Hematopoietic multipotent progenitor cell treated with erythropoietin and hydrocortisone succinate and interleukin-3 and kit ligand, for 8 days (in vitro differentiated cells): Measurements from ENCODE around the gene NR2F2.

Source experiments
- DNase-seq: peaks from one replicate; pipeline ENCODE4 v3.0.0-alpha.2; 2015

NR2F2 gene

DNA sequence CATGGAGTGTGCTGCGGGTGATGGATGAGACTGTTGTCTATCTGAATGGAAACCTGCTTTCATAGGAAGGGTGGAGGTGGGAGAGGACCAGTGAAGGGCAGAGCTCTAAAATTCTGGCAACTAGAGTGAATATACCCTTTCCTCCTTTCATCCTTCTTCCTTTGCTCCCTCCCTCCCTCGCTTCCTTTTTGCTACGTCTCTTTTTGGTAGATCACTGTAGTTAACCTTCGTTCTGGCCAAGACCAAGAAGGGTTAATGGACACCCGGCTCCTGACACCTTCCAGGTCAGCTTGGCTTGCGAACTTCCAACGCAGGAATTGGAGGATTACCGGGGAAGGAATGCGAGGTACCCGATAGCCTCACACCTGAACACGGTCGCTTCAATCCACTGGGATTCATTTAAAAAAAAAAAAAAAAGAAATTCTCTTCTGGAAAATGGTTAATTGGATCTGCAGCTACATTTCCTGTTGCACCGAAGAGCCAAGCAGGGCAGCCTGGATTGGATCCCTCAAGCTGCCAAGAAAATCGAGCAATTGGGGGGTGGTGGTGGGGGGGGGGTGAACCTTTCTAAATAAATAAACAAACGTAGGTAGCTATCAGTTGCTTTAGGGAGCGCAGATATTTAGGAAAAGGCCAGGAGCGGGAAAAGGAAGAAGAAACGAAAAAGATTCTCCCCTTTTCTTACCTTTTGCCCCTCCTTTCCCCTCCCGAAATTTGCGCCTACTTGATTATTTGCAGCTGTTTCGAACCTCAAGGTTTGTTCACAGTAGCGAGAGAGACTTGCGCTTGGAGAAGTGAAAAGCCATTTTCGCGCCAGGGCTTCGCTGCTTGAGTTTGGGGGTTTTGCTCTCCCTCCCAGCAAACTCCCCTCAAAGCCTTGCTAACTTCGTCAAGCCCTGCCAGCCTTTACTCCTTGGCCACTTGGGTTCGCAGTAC, 9.5 kb upstream of the NR2F2 start:
- DNase-seq = no peak

DNA sequence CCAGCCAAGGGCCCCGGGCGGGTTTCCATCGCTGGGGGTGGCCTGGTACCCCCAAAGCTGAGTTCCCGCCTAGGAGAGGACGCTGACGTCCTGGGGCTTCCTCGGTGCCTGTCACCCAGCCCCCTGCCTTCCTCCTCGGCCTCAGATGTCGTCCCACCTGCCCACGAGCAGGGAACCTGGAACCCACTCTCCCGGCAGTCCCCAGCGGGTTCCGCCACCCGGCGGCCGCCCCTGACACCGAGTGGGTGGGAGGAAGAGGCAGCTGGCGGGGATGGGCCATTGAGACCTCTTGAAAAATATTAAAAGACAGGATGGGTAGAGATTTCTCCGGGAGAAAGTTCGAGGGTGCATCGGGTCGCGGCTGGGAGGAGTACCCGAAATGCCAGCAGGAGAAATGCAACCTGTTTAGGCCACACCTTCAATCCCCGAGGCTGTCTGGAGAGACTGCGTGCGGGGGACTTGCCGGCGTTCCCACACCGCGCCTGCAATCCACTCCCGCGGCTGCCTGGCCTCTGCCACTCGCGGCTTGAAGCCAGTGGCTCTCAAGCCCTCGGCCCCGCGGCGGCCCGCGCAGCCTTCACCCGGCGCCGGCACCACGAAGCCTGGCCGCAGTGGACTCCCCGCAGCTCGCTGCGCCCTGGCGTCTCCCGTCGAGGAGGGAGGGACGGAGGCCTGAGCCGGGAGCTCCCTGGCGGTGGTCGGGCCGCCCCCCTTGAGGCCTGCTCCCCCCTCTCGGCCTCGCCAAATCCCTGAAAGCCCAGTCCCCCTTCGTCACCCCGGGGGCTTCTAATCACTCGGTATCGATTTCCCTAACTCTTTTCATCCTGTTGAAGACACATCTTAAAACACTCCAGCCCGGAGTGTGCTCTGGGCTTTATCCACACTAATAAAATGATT, 8.6 kb upstream of the NR2F2 start:
- DNase-seq = no peak

DNA sequence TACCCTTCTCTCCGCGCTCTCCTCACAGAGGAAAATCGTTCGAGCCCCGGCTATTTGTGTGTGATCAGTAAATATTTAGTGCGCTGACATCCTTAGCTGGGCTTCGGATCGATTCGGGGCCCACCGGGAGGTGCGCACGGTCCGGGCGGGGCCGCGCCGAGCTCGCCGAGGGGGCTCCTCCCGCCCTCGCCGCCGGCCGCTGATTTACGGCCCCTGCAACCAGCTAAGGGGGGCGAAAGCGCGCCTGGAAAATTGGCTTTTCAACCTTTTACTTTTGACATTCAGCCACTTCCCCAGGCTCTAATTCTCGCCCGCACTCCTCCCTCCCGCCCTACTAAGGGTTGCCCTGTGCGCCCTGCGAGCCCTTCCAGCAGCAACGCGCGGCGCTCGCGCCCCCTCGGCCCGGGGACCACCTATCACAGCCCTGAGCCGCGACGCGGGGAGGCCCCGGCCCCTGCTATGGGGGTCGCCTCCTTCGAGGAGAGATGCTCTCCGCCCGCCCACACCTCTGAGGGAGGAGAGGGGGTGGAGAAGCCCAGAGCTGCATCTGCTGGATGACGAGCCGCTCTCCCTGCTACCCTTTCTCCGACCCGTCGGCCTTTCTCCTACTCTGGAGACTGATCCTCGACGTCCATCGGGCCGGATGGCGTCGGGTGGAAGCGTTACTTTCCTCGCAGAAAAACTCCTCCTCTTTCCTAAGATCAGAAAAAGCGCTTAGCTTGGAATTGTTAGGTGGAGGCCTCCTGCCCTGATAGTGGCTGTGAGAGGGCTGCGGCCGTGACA, 7.8 kb upstream of the NR2F2 start:
- no peak for DNase-seq

DNA sequence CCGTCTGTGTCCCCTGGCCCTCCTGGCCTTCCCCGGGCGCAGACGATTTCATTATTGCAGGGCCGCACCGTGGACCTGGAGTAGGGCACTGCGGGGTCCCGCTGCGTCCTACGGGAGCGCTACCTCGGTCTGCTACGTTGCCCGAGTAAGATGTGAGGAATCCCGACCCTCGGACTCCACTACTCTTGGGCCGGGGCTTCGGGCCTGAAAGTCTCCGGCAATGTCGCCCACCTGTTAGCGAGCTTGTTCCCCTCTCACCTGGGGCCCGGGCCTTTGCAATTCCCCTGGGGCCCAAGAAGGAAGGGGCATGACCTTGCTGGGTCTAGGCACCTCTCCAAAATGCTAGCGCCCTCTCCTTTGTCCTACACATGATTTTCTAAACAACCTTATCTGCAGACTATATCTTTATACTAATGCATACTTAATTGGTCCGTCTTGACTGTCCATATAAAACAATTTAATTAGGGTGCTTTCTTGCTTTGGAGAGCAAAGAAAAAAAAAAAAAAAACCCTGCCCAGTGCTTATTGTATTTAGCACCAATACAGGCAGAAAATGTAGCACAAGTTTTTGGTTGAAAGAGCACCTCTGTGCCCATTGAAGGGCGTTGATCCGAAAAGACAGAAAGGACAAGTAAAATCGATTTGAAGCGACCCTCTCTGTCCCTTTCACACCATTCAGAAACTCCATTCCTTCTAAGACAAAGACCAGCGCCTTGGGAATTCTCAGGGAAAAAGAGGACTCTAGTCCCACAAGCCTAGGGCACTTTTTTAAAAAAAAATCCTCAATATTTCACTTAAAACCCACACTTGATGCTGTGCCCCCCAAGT, 7.0 kb upstream of the NR2F2 start:
- no peak for DNase-seq

DNA sequence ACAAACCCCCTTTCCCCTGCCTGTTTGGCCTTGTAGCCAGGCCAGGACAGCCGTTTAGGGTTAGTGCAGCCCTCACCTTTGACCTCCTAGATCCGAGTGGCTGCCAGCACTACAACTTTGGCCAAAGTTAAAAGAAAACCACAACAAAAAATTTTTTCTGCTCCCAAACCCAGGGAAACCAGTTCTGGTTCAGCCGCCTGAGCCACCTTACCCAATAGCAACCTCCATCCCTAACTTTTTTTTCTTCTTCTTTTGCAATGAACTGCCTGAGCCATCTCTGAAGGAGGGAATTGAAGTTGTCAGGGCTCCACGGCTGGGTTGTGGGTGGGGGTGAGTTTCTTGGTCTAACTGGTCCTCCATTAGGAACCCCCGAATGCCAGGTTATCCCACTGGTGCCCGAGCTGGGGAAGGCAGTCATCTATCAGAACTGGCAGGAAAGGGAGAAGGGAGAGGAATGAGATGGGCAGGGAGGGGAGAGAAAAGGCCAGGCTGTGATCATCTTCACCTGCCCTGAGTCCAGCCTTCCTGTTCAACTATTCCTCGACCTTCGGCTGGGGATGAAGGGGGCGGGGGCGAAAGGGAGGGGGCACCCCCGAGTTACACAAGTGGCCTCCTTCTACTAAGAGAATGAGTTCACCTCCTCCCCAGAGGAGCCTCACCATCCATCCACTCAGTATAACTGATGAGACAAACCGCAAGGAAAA, 6.2 kb upstream of the NR2F2 start:
- DNase-seq = no peak

DNA sequence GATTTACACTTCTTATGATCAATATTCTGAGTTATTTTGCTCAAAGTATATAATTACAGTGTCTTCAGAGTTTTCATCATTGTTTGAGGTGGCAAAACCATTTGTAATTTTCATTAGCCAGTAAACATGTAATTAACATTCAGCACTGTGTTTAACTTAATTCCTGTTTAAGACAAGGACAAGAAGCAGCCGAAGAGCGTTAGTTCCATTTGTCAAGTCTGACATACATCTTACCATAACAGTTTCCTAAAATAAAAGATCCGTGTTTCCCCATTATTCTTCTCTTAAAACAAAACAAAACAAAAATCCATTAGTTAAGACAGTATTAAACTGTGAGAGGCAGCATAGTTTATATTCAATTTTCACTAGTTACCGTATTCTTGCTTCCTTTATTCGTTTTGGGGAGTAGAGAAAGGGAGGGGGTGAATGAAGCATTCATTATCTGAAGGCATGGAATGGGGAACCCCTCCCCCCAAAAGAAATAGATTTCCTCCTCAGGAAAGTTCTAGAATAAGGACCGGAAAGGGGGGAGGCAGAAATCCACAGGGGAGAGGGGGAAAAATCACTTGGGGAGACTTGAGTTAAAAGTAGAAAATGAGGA, 5.5 kb upstream of the NR2F2 start:
- no peak for DNase-seq

DNA sequence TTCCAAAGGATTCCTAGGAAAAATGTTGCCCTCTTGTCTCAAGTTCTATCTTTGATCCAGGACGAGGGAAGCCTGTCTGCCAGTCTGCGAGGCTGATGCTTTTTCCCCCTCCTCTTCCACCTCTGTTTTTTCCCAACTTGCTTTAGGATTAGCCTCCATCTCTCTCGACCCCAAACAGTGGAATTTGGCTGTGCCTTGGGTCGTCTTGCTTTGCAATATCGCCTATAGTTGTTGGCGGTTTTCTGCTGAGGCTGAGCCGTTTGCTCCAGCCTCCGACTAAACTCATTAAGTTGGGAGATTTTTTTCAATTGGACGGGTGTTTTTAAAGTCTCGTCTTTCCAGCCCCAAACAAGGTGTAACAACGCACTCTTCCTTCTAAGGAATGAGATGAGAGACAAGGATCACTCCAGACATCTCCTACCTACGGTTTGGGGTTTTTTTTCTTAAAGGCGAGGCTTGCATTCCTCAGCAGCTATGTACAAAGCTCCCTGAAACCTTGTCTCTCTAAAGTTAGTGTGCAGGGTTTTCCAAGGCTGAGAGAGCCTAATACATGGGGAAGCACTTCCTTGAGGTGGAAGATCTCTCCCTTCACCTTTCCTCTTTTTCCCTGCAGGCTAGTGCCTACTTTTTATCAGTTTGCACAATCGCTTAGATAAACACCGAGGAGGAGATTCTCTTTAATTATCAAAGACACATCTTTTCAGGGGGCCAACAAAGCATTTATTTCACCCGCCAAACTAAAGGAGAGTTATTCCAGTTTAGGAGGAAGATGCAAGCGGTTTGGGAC, 4.8 kb upstream of the NR2F2 start:
- DNase-seq = no peak

DNA sequence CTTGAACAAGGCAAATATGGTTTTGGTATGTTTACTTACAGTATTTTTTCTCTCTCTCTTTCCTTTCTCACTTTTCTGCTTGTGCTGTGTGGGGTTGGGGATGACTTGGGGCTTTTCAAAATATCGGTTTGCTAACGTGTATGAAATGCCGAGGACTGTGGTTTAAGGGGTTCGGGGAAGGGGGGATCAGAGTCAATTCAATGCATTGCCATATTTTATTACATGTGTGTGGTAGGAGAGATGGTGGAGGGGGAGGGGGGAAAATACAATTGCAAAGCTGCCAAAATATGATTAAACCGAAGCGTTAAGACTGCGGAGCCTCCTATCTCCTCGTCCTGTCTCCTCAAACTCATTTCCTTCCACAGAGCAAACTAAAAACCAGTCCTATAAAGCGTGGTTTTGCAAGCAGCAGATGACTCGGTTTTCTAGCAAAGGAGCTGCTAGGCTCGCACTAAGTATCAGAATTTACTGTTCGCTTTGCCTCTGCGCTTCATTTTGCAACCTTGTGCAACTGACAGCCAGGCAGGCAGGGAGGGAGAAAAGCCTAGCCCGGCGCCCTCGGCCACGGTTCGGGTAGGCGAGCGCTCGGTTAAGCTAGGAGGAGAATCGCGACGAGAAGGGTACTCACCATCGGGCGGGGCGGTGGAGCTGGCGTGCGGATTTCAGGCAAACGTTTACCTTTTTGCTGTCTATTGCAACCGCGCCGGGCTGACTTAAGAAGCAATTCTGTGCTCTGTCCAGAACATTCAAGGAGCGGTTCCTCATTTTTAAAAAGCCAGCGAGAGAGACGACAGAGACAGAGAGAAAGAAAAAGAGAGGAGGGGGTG, 4.0 kb upstream of the NR2F2 start:
- no peak for DNase-seq

DNA sequence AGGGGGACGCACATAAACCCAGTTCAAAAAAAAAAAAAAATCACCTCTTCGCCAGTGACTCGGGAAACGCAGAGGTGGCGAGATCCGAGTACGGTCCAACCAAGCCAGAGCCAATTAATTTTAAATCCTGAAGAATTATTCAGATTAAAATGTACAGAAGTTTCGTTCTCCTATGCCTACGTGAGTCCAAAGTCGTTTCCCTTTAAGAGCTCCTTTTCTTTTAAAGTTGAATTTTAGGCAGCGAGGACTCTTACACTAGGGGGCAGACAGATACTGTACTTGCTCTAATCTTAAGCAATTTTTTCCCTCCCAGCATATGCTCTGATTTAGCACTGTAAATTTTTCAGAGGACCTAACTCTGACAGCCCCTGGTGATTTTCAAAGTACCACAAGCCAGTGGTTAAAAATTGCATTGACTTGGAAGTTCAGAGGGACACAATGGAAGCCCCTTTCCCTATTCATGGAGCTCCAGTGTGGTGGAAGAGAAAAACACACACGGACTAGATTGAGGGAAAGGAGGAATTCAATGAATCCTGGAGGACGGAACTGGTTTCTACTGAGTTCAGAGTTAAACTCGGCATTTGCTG, 3.3 kb upstream of the NR2F2 start:
- peak; percentile 45 for DNase-seq

DNA sequence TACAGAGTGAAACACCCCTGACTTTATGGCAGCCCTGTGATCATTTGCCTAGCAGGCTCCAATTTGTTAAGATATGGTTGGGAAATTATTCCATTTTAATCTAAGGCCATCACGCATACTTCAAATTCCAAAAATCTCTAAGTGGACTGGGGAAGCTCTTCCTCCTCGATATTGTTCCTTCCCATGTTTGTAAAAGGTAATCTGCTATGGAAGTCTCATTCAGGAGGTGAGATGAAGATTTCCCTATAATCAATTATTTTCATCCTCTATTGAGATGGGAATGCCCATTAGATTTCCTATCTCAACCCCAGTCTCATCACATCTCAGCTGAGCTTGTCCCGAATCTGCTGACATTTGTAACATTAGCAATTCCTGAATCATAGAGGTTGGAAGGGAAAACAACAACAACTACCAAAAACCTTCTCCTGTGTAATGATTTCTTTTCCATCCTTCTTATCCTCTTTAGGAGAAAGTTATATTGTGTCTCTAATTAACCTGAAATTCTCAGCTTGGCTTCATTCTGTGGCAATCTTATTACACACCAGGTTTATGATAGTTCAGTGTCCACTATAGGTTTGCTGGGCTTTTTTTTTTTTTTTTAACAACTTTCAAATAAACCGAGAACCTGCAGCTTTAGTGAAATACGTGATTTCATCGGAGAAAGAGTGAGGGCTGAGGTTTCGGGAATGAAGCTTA, 2.2 kb upstream of the NR2F2 start:
- DNase-seq = no peak

DNA sequence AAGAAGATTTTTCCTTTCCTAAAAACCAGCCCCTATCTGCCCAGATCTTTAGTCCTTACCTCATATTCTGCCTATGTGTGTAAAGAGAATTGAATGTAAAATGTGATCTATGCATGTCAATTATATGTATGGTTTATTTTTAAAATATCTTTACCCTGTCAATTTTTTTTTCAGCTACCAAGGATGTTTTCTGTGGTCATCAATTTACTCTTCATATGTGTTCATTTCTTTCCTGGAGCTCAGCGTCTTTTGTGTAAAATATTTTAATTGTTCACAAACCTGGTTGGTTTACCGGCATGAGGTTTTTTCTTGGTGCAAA, 1.7 kb upstream of the NR2F2 start:
- DNase-seq = no peak

DNA sequence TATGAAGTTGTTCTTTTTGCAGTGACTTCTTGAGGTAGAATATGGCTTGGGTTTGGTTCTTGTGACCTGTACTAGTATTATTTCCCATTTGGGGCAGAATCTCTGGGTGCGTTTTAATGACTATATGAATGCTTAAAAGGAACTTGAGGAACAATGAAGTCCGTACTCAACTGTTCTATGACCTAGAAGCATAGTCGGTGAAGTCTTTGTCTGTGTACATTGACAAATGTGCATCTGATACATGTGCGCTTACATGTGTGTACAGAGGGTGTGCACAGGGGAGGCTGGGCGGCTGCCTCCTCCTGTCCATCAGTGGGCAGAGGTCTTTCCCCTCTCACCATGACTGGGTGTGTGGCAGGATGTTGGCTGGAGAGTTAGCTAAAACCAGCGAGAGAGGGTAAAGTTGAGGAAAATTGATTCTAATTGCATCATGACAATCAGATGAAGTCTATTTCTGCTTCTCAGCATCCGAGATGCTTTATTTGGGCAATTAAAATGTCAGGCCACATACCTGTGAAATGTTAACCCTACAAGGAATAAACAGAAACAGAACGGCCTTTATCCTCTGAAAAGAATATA, 1.0 kb upstream of the NR2F2 start:
- no peak for DNase-seq

DNA sequence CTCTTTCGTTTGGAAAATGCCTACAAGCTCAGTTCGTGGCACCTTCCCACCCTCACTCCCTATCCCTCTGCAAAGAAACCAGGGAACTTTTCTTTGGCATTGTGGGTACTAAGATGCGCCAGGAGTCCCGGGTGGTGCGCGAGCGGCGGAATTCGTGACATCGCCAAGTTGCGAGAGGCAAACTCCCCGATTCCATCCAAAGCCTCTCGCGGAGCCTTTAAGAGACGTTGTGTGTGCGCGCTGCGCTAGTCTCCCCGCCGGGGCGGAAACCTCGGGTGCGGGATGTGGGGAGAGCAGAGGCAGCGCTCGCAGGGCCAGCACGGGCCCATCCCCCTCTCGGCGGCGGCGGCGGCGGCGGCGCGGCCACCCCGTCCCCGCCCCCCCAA, 443 bp upstream of the NR2F2 start:
- no peak for DNase-seq

DNA sequence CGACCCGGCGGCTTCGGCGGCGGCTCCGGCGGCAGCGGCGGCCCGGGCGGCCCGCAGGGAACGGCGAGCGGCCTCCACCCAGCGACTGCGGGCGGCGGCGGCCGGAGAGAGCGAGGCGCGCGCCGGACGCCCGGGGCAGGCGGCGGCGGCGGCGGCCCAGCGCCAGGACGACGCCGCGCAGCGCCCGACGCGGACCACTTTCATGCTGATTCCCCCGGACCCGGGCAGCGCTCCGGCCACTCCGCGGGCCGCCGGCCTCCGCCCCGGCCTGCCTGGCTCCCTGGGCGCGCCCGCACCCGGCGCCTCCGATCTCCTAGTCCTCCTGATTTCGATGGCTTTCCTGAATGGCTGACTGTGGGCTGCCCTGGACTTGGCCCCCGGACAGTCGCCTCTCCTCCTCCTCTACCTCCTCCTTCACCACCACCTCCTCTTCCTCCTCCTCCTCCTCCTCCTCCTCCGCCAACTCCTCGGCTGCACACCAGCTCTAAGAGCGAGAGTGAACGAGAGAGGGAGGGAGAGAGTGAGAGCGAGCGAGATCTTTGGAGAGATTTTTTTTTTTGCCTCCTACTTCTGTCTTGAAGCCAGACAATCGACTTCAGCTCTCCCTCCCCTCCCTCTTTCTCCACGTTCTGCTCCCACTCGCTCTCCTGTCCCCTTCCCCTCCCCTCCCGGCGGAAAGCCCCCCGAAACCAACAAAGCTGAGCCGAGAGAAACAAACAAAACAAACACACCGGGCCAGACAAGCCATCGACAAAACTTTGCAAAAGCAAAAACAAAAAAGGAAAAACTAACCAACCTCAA, 844 bp downstream of the NR2F2 start:
- DNase-seq = no peak

DNA sequence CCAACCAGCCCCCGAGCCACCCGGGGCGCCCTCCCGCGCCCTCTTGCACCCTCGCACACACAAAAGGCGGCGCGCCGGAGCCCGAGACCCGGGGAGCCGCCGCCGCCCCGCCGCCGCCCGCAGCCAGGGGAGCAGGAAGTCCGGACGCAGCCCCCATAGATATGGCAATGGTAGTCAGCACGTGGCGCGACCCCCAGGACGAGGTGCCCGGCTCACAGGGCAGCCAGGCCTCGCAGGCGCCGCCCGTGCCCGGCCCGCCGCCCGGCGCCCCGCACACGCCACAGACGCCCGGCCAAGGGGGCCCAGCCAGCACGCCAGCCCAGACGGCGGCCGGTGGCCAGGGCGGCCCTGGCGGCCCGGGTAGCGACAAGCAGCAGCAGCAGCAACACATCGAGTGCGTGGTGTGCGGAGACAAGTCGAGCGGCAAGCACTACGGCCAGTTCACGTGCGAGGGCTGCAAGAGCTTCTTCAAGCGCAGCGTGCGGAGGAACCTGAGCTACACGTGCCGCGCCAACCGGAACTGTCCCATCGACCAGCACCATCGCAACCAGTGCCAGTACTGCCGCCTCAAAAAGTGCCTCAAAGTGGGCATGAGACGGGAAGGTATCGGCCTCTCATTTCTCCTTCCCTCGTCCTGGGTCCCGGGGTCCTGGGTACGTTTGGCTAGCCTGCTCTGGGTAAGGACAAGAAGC, 1.6 kb downstream of the NR2F2 start:
- DNase-seq = no peak

DNA sequence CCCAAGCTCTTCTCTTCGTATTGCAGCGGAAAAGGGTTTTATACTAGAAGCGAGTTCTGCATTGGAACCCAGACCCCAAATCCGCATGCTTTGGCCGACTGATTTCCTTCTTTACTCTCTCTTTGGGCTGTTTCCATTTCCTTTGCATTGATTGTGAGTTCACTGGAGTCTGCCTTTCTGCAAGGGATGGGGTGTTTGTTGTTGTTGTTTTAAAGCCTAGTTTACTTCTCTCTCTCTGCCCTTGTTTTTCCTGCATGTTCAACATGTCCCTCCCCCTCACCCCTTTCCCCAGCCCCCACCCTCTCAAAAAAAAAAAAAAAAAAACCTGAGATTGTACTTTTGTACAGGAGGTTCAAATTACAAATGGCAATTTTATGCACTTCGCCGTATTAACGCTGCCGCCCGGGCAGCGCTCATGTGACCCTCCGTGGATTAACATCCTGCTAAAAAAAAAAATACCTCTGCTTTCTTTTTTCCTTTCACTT, 2.2 kb downstream of the NR2F2 start:
- DNase-seq = no peak
